ENCODE results near the gene PMVK. TPM values are rescaled to one million over a fixed set of nuclear protein-coding genes. Genes with fewer than 3 reads are reported as not detected.

PMVK gene
- total and polyA plus RNA-seq, 10 of the 15 experiments (the other 5 are each of a cell fraction or from before 2014, with no cell fraction given) = 6.0 to 121 (median 49.4) TPM

DNA sequence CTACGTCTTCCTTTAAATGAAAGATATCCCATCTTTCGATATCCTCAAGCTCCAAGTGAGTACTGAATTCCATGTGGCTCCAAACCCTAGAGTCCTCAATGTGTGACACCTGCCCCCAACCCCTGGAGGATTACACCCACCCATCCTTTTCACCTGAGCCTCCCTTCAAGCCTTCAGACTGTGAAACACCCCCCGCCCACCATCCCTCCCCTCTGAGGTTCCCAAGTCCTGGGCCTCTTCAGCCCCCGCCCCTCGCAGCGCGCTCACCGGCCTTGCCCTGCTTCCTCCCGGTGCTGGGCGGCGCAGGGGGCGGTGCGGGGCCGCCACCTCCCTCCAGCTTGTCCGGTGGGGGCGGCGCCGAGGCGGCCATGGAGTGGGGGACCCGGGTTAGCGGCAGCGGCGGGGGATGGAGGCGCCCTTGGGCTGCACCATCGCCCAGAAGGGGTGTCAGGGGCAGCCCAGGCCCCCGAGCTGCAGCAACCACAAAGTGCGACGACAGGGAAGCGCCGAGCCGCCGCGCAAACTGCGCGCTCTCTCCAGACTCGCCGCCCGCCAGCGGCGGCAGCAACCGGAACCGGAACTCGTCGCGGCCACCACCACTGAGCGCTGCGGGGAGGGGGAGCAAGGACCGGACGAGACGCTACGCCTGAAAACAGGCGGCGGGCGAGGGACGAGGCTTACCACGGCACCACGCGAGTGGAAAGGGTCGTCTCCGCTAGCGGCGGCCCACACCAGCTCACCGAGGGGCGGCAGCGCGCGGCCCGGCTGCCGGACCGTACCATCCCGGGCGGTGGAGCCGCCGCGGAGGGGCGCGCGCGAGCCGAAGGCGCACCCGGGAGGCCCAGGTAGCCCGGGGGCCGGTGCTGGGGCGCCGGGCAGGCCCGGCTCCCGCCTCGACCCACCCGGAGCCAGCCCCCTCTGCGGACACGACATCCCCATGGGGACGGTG, 25.0 kb upstream of the PMVK start, which contains the start of gene PYGO2 (continued):
- TF ChIP-seq, protein P1, sequence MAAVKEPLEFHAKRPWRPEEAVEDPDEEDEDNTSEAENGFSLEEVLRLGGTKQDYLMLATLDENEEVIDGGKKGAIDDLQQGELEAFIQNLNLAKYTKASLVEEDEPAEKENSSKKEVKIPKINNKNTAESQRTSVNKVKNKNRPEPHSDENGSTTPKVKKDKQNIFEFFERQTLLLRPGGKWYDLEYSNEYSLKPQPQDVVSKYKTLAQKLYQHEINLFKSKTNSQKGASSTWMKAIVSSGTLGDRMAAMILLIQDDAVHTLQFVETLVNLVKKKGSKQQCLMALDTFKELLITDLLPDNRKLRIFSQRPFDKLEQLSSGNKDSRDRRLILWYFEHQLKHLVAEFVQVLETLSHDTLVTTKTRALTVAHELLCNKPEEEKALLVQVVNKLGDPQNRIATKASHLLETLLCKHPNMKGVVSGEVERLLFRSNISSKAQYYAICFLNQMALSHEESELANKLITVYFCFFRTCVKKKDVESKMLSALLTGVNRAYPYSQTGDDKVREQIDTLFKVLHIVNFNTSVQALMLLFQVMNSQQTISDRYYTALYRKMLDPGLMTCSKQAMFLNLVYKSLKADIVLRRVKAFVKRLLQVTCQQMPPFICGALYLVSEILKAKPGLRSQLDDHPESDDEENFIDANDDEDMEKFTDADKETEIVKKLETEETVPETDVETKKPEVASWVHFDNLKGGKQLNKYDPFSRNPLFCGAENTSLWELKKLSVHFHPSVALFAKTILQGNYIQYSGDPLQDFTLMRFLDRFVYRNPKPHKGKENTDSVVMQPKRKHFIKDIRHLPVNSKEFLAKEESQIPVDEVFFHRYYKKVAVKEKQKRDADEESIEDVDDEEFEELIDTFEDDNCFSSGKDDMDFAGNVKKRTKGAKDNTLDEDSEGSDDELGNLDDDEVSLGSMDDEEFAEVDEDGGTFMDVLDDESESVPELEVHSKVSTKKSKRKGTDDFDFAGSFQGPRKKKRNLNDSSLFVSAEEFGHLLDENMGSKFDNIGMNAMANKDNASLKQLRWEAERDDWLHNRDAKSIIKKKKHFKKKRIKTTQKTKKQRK (IDR thresholded peaks at IDR 0.05; ENCODE audit: low read depth, low read length) = no peak
- TF ChIP-seq POU2F2 (IDR thresholded peaks at IDR 0.05; ENCODE audit: borderline replicate concordance, low read depth, low read length) (0 out of 3 replicates have a peak, but pooled peaks have one; percentile 24), PAX8 (IDR thresholded peaks at IDR 0.05) (no peak), NRF1 (conservative IDR thresholded peaks at IDR 0.05; ENCODE audit: low read depth, low read length) (0 out of 2 replicates have a peak, but pooled peaks have one; percentile 9), BRCA1 (IDR thresholded peaks at IDR 0.05; ENCODE audit: low read depth, low read length) (no peak), CBX3 (IDR thresholded peaks at IDR 0.05; ENCODE audit: borderline replicate concordance, low read depth) (no peak), TAF1 (IDR thresholded peaks at IDR 0.05; ENCODE audit: borderline replicate concordance, low read depth, low read length) (peak; percentile 74), LARP7 (IDR thresholded peaks at IDR 0.05) (peak; percentile 99), FOS (IDR thresholded peaks at IDR 0.05; ENCODE audit: borderline replicate concordance, extremely low read depth, insufficient read length) (no peak), KLF5 (IDR thresholded peaks at IDR 0.05; ENCODE audit: partially characterized antibody) (peak; percentile 98), HDAC6 (IDR thresholded peaks at IDR 0.05; ENCODE audit: unreplicated experiment) (no peak), MXI1 (IDR thresholded peaks at IDR 0.05; ENCODE audit: low read depth, low read length) (peak; percentile 61), RAD21 (IDR thresholded peaks at IDR 0.05; ENCODE audit: insufficient read depth, low read depth, low read length) (peak; percentile 38), HDGF (IDR thresholded peaks at IDR 0.05) (0 out of 2 replicates have a peak, but pooled peaks have one; percentile 18), CHD4 (IDR thresholded peaks at IDR 0.05) (no peak), IRF4 (IDR thresholded peaks at IDR 0.05; ENCODE audit: low read depth, low read length) (no peak), MYC (IDR thresholded peaks at IDR 0.05; ENCODE audit: insufficient read depth, insufficient read length, insufficient replicate concordance, low read length, severe bottlenecking) (no peak), CBX5 (IDR thresholded peaks at IDR 0.05; ENCODE audit: low read depth) (no peak)
- TF ChIP-seq, protein P2, sequence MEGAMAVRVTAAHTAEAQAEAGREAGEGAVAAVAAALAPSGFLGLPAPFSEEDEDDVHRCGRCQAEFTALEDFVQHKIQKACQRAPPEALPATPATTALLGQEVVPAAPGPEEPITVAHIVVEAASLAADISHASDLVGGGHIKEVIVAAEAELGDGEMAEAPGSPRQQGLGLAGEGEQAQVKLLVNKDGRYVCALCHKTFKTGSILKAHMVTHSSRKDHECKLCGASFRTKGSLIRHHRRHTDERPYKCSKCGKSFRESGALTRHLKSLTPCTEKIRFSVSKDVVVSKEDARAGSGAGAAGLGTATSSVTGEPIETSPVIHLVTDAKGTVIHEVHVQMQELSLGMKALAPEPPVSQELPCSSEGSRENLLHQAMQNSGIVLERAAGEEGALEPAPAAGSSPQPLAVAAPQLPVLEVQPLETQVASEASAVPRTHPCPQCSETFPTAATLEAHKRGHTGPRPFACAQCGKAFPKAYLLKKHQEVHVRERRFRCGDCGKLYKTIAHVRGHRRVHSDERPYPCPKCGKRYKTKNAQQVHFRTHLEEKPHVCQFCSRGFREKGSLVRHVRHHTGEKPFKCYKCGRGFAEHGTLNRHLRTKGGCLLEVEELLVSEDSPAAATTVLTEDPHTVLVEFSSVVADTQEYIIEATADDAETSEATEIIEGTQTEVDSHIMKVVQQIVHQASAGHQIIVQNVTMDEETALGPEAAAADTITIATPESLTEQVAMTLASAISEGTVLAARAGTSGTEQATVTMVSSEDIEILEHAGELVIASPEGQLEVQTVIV (IDR thresholded peaks at IDR 0.05; ENCODE audit: borderline replicate concordance, partially characterized antibody) = peak; percentile 54
- TF ChIP-seq, protein P3, sequence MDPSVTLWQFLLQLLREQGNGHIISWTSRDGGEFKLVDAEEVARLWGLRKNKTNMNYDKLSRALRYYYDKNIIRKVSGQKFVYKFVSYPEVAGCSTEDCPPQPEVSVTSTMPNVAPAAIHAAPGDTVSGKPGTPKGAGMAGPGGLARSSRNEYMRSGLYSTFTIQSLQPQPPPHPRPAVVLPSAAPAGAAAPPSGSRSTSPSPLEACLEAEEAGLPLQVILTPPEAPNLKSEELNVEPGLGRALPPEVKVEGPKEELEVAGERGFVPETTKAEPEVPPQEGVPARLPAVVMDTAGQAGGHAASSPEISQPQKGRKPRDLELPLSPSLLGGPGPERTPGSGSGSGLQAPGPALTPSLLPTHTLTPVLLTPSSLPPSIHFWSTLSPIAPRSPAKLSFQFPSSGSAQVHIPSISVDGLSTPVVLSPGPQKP (IDR thresholded peaks at IDR 0.05; ENCODE audit: low read depth, low read length) = no peak
